SK-N-SH treated with all-trans-retinoic acid at 6 μM for 48 hours (cell line): ENCODE measurements around the gene CACNA1C.

Experiments
- ESRRG ChIP-seq: fragments of 250-450 bp; sonication (Bioruptor Pico); IDR thresholded peaks from 2 replicates; pipeline ENCODE4 v1.6.1; 2021; ENCODE audit warnings: mild to moderate bottlenecking
- PATZ1 ChIP-seq: fragments of 250-450 bp; sonication (Bioruptor Pico); IDR thresholded peaks from 2 replicates; pipeline ENCODE4 v1.8.0; 2020; ENCODE audit warnings: mild to moderate bottlenecking, moderate library complexity, borderline replicate concordance
- RARB ChIP-seq: fragments of 250-450 bp; sonication (Bioruptor Pico); IDR thresholded peaks from 2 replicates; pipeline ENCODE4 v1.8.0; 2021; ENCODE audit warnings: mild to moderate bottlenecking, moderate library complexity
- ZNF8 ChIP-seq: fragments of 450-650 bp; formaldehyde crosslinking; IDR thresholded peaks from 2 replicates; pipeline ENCODE4 v1.5.0; 2020; ENCODE audit warnings: mild to moderate bottlenecking, moderate library complexity

GRCh38 chr12:2618291-2618995 lies 565.7 kb downstream of the CACNA1C start:
- TF ChIP-seq ZNF8 (CRISPR knock-in tag): no peak
- no peak for TF ChIP-seq PATZ1 (CRISPR knock-in tag)
- no peak for TF ChIP-seq RARB (CRISPR knock-in tag)
- TF ChIP-seq ESRRG (CRISPR knock-in tag): no peak
